GM21423 (cell line): ENCODE data around the gene FAM135A.
"Not testable (repeated sequence)": the region's sequence is repeated elsewhere in the genome, so short reads cannot be mapped to it uniquely, and the experiment has no call there.

Experiments
- ATAC-seq: cut with Tn5 transposase; IDR thresholded peaks from one replicate; pipeline ENCODE4 v1.9.1; 2021; ENCODE audit warnings: mild to moderate bottlenecking, moderate library complexity; ENCODE audit not compliant: unreplicated experiment

FAM135A gene

DNA sequence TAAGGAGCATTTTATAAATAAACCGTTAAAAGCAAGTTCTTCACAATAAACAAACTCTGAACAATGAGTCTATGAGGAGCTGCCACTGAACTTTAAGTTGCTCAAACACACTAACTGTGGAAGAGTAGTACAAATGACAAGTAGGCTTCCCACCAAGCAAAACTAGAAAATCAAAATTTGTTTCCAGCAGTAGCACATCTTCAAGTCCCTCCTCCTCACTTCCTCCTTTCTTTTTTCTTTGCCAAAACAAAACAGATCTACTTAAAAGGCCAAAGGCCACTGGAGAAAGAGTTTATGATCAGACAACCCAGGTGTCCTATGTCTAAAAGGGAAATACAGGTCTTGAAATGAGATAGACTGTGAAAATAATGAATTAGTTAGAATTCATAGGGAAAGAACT is 17.1 kb upstream of the FAM135A start:
- ATAC-seq = no peak

DNA sequence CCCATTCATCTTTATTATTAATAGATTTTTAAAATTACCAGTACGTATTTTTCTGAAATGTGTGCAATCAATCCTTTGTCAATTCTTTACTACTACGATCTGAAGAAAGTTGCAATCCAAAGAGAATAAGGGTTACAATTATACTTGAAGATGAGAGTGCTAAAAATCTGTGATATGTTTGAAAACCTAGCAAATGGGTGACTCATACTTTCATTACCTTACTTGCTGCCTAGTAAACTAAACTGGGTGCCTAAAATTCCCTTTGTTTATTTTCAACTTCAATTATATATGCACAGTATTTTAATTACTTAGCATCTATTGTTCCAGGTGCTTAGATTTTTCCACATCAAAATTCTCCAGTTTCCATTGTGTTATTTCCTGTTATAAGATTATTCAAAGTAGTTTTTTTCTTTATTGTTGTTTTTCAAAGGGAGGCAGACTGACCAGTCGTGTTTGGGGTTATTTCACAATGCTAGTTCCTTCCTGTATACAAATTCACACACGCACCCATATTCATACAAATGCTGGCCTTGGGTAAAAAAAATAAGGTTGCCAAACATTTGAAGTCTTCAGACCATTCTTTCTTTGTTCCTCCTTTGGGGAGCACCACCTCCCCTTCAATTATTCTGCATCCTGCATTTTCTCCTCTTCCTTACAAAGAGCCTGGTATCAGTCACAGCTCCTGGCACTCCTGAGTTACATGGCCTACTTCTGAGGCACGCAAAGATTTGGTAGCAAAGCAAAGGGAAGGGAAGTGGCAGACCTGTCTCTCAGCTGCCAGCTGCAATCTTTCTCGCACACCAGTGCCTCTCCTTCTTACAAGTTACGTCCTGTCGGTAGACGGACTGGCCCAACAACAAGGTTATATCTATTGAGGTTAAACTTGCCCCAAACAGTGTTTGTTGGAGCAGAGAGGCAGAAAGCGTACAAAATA is 16.2 kb upstream of the FAM135A start:
- ATAC-seq = no peak

- ATAC-seq = no peak
Measured at GRCh38 chr6:70398783-70399728, 14.3 kb upstream of the FAM135A start.

DNA sequence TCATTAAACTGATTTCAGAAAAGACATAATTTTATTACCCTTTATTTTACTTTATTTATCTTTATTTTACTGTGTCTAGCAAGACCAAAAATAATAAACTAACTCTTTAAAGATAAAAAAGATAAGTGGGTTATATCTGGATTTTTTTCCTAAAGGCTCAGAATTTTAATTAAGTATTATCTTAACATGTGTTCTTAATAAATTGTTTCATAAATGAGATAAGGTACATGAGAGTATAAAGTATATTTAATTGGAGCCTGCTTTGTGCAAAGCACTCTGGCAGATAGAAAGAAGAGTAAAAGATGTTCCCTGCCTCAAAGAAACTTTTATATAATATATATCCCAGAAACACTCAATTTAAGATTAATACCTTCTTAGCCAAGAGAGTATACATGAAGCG is 8.7 kb upstream of the FAM135A start:
- ATAC-seq = no peak

DNA sequence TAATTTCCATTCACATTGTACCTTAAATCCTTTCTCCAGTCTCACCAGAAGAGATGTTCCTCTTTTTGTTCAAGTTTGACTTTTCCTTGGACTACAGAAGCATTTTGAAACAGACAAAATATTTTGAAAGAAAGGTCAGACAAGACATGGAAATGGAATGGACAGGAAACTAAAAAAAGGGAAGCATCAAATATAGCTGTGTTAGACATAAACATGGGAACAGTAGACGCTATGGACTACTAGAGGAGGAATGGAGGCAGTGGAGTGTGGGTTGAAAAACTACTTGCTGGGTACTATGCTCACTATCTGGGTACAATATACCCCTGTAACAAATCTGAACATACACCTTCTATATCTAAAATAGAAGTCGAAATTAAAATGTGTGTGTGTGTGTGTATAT is 4.1 kb upstream of the FAM135A start:
- no peak for ATAC-seq

DNA sequence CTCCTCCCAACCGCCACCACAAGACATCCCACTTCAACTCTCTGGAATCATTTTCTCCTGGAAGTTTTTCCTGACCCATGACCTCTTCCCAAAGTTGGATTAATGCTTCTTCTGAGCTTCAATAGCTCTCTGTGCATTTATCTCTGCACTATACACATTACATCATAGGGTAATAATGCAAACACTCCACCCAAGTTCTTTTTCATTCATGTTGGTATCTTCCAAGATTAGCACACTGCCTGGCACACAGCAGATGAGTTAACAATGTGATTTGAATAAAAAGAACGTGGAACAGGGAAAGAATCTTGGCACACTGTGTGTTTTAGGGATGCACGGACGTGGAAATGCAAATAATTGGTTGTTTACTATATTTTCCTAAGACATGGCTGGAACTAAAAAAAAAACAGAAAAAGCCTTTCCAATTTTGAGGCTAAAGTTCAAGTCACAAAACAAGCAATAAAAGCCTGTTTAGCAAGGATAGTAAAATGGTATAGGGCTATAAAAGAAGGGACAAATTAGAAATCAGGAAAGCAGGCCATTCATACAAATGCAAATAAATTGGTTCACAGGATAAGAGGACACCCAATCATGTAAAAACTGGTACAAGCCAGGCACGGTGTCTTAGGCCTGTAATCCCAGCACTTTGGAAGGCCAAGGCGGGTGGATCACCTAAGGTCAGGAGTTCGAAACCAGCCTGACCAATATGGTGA is 1.6 kb upstream of the FAM135A start:
- no peak for ATAC-seq

DNA sequence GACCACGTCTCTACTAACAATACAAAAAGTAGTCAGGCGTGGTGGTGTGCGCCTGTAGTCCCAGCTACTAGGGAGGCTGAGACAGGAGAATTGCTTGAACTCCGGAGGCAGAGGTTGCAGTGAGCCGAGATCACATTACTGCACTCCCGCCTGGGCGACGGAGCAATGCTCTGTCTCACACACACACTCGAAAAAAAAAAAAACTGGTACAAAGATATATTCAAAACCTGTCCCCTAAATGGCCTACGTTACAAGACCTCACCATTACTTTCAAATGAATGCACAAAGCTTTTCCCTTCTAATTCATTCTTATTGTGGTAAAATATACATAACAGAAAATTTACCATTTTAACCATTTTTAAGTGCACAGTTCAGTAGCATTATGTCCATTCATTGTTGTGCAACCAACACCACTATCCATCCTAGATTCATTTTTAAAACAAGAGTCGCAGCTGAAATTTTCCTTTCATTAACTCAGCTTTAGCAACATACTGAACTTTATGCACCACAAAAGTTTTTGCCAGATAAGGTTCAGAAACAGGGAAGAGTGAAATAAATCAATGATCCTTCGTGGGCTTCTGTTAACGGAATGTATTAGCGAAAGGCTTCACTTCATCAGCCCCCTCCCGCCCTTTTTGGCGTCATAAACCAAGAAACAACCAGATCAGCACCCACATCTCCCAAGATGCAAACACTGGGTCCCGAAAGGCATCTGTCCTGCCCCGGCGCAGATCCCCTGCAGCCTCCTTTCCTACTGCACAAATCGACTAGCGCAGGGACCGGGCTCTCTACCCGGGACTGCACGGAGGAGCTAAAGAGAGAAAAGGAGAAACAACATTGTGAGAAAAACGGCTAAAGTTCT is 825 bp upstream of the FAM135A start:
- peak; percentile 10 for ATAC-seq

GRCh38 chr6:70413992-70414494 is 735 bp downstream of the FAM135A start:
- no peak for ATAC-seq

DNA sequence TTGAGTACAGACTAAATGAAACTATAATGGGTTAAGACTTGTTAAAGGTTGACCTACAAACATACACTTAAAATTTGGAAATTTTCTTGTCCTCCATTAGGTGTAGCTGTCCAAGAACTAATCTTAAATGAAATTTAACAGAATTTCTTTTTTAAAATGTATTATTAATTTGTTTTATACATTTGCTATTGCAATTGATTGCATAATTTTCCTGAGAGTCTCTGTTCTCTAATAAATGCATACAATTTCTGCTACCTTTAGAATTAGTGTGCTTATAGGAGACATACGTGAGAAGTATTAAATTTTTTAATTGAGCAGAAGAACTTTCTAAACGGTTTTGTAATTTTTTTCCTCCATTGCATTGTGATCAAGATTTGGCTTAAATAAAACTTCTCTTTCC is 1.5 kb downstream of the FAM135A start:
- ATAC-seq = no peak

DNA sequence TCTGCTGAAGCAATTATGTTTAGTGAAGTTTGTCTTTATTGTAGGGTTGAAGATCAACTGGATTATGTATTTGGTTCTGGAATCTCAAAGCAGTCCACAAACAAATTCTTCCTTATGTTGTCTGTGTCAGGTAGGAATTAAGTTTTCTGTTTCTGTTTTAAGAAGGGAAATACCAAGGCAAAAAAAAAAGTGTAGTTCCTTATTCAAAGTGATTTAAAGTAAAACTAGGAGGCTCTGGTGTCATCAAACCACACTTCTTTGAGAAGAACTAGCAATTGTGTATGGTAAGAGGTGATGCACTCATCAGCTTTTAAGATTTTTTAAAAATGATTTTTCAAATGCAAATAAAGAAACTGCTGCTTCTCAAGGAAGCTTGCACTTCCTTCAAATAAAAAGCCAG is 1.9 kb downstream of the FAM135A start:
- peak; percentile 13 for ATAC-seq

DNA sequence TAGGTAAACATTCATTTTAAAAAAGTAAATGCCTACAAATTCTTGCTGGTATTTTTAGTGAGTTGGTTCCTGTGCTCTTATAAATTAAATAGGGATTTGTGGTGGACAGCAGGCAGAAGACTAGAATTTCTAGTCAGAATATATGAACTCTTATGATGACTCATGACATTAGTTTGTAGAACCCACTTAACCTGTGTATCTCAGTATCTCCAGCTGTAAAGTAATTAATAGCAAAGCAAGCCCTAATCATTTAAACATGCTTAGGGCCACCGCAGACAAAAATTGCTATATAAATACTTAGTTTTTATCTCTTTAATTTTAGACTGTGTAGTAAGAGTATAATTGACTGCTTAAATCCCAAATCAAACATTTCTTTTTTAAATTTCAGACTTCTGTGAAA is 2.4 kb downstream of the FAM135A start:
- no peak for ATAC-seq

DNA sequence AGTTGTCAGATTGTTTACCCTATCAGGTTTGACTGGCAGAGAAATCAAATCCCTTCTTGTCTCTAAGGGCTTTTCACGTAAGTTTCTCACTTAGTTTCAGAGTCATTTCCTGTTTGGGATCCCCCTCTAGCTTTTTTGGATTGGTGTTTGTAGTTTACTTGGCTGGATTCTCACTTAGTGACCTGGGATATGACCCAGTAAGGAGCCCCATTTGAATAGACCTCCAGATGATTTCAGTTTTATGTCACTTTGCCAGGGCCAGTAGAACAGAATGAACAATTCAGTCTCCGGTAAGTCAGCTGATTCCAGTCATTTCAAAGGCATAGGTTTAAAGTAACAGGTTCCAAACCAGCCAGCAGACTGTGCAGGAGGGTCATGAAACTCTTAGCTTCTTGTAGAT is 8.2 kb downstream of the FAM135A start:
- ATAC-seq = no peak

- ATAC-seq = no peak
Measured at GRCh38 chr6:70423189-70424134, 10.2 kb downstream of the FAM135A start.

GRCh38 chr6:70424291-70424690 is 11.0 kb downstream of the FAM135A start:
- ATAC-seq = no peak

DNA sequence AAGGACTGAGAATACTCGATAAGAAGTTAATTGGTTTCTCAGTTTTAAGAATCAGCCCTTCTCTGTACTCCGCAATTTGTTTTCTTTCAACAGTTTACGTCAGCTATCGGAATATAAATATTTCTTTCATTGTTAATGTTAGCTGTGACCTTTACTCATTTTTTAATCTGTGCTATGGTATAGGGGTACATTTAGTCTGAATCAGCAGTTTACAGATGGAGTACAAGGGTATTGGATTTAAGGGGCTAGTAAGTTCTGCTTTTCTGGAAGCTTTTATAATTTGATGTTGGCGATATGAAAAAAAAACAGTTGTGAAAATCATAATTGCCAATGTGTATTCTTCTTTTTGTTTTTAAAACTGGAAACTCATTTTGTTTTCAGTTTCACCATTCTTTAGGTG is 23.0 kb downstream of the FAM135A start:
- ATAC-seq = no peak

GRCh38 chr6:70445001-70445400 is 31.7 kb downstream of the FAM135A start:
- no peak for ATAC-seq

DNA sequence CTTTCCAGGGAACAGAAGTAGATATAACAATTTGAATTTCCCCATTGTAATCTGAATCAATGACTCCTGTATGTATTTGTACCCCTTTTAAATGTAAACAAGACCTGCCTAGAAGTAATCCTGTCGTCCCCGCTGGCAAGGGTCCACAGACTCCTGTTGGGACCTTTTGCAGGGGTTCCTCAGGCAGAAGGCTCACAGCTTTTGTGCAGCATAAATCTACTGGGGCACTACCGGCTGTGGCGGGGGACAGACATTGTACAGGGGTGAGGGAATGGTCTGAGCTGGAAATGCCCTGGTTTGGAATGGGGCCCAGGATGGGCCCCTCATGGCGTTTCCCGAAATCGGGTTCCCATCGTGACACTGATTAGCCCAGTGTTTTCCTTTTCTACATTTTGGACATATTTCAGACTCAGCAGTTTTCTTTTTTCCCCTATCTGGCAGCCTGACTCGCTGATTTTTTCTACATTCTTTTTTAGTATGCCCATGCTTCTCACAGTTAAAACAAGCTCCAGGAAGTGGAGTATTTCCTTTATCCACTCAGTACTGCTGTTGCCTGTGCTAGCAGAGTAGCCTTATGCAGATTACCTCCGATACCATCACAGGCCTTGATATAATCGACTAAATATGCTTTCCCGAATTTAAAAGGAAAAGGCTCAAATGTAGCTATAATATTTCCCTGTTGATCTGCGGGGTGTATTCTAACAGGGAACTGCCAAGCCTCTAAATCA is 34.2 kb downstream of the FAM135A start:
- ATAC-seq = not testable (repeated sequence)

GRCh38 chr6:70453899-70454298 is 40.6 kb downstream of the FAM135A start:
- ATAC-seq = not testable (repeated sequence)
